B cell (primary cell): ENCODE measurements around the gene MBNL1. TPM values are rescaled to one million over a fixed set of nuclear protein-coding genes. Genes with fewer than 3 reads are reported as not detected.

Experiments used
- ATAC-seq: fragments of 200-7000 bp; cut with Tn5 transposase; one replicate; pipeline ENCODE4 v1.10.0; 2021; ENCODE audit warnings: low read depth, mild to moderate bottlenecking, moderate number of reproducible peaks, moderate library complexity
- CTCF ChIA-PET: fragments of 350-600 bp; sonication (Branson Sonifier 250); formaldehyde crosslinking; loops from one replicate; lab custom pipeline; 2021; ENCODE audit warnings: antibody characterized with exemption, inconsistent platforms; lab: Charles Lee
- POLR2A ChIA-PET: fragments of 350-600 bp; sonication (Branson Sonifier 250); formaldehyde crosslinking; loops from one replicate; lab custom pipeline; 2021; ENCODE audit warnings: antibody characterized with exemption; lab: Charles Lee
- DNase-seq: peaks from one replicate; pipeline ENCODE4 v3.0.0; 2013
- H2AFZ ChIP-seq: 2 replicates; pipeline ENCODE4 v1.6.1; 2012; ENCODE audit warnings: mild to moderate bottlenecking, low read depth, low read length; ENCODE audit not compliant: insufficient read depth, poor library complexity, severe bottlenecking
- H3K27ac ChIP-seq, 2 donors: 1 replicate in 1 of 2; 2 replicates in 1 of 2; pipeline ENCODE4 v1.5.1; 2012 to 2013; ENCODE audit warnings: low read length in 2 of 2, mild to moderate bottlenecking in 2 of 2, moderate library complexity in 1 of 2
- H3K27me3 ChIP-seq, 4 experiments: fragments of 200-600 bp in 1 of 4; sonication (generic) in 1 of 4; replicated peaks in 1 of 4; 1 replicate in 2 of 4; 2 replicates in 2 of 4; pipeline versions ENCODE4 v1.6.1 to v1.7.0; 2013 to 2016; ENCODE audit warnings: low read length in 3 of 4, mild to moderate bottlenecking in 2 of 4, mixed read lengths in 1 of 4, moderate library complexity in 1 of 4; ENCODE audit not compliant: insufficient read depth in 4 of 4, control insufficient read depth in 3 of 4; ENCODE audit errors: control extremely low read depth in 1 of 4
- H3K36me3 ChIP-seq, 2 experiments: replicated peaks in 1 of 2; 1 replicate in 1 of 2; 2 replicates in 1 of 2; pipeline versions ENCODE4 v1.6.1 to v1.7.1; 2013; ENCODE audit warnings: low read length in 1 of 2; ENCODE audit not compliant: insufficient read depth in 2 of 2, control insufficient read depth in 1 of 2; ENCODE audit errors: control extremely low read depth in 1 of 2, extremely low read depth in 1 of 2
- H3K4me1 ChIP-seq, 2 donors: fragments of 200-600 bp in 1 of 2; sonication (generic) in 1 of 2; 1 replicate in 1 of 2; 2 replicates in 1 of 2; pipeline versions ENCODE4 v1.5.1 to v1.6.1; 2013 to 2017; ENCODE audit warnings: low read length in 2 of 2; ENCODE audit not compliant: control insufficient read depth in 2 of 2, insufficient read depth in 2 of 2
- H3K4me2 ChIP-seq: replicated peaks from 2 replicates; pipeline ENCODE3; 2012; ENCODE audit warnings: mild to moderate bottlenecking, low read depth, low read length; ENCODE audit not compliant: poor library complexity, severe bottlenecking
- H3K4me3 ChIP-seq, 5 experiments: fragments of 200-600 bp in 1 of 5; sonication (generic) in 1 of 5; 1 replicate in 3 of 5; 2 replicates in 2 of 5; pipeline versions ENCODE4 v1.5.1 to v1.7.0; 2011 to 2016; ENCODE audit warnings: low read length in 4 of 5, mild to moderate bottlenecking in 4 of 5, low read depth in 2 of 5, control low read depth in 1 of 5, moderate library complexity in 1 of 5; ENCODE audit not compliant: insufficient read depth in 1 of 5; ENCODE audit errors: control extremely low read depth in 1 of 5, extremely low read depth in 1 of 5
- H3K79me2 ChIP-seq: fragments of 200-600 bp; sonication (generic); one replicate; pipeline ENCODE4 v1.6.0; 2016; ENCODE audit warnings: low read length; ENCODE audit not compliant: control insufficient read depth, insufficient read depth
- H3K9ac ChIP-seq: fragments of 200-600 bp; sonication (generic); 2 replicates; pipeline ENCODE4 v1.6.1; 2017; ENCODE audit warnings: mild to moderate bottlenecking, low read length, moderate library complexity
- H3K9me3 ChIP-seq, 3 donors: one replicate each; pipeline versions ENCODE4 v1.6.1 to v1.7.1; 2013; ENCODE audit warnings: low read length in 2 of 3; ENCODE audit not compliant: control insufficient read depth in 2 of 3, insufficient read depth in 1 of 3; ENCODE audit errors: control extremely low read depth in 1 of 3
- H4K20me1 ChIP-seq: 2 replicates; pipeline ENCODE4 v1.6.0; 2012; ENCODE audit warnings: mild to moderate bottlenecking, low read length; ENCODE audit not compliant: insufficient read depth, control insufficient read depth, poor library complexity, severe bottlenecking
- H3K27ac Mint-ChIP-seq: one replicate; pipeline ENCODE4 v1.8.0; 2021; ENCODE audit warnings: mixed read lengths
- H3K27me3 Mint-ChIP-seq: one replicate; pipeline ENCODE4 v1.8.0; 2021; ENCODE audit warnings: mixed read lengths
- H3K4me1 Mint-ChIP-seq: one replicate; pipeline ENCODE4 v1.8.0; 2021; ENCODE audit warnings: mixed read lengths
- H3K4me3 Mint-ChIP-seq: one replicate; pipeline ENCODE4 v1.8.0; 2021; ENCODE audit warnings: mixed read lengths
- H3K9me3 Mint-ChIP-seq: one replicate; pipeline ENCODE4 v1.8.0; 2022; ENCODE audit warnings: mixed read lengths; ENCODE audit not compliant: insufficient read depth
- CTCF ChIP-seq: fragments of 200-600 bp; IDR thresholded peaks from one replicate; pipeline ENCODE4 v1.8.0; 2022; ENCODE audit warnings: antibody characterized with exemption, mild to moderate bottlenecking
- EZH2 ChIP-seq: IDR thresholded peaks from 2 replicates; pipeline ENCODE4 v1.6.1; 2012; ENCODE audit warnings: borderline replicate concordance, low read depth, mild to moderate bottlenecking, moderate library complexity, low read length; ENCODE audit not compliant: insufficient read depth, poor library complexity, severe bottlenecking
- WGBS: methylation state at CpG from one replicate; pipeline ENCODE4 v1.1.5; 2013; ENCODE audit warnings: missing lambda C conversion rate; ENCODE audit not compliant: insufficient coverage; 5-methylcytosine and 5-hydroxymethylcytosine counted together
- intact Hi-C: fragments of 100-400 bp; cut with micrococcal nuclease; formaldehyde crosslinking; loops from one replicate; pipeline ENCODE4 v1.10.0; 2022
- polyA plus RNA-seq: library from polyadenylated mRNA; depleted of rRNA; stranded (reverse); fragments of >200 nt; gene quantifications from 2 replicates; pipeline ENCODE4 v1.2.3, GENCODE V29; 2012
- total RNA-seq, 2 donors: library from RNA; stranded (reverse); fragments of 120-200 nt in 1 of 2; gene quantifications; 1 replicate in 1 of 2; 2 replicates in 1 of 2; pipeline versions ENCODE4 v1.2.3 to v1.2.4, GENCODE V29; 2013 to 2022

Gene MBNL1
- total and polyA plus RNA-seq, 2 donors (not counting 1 experiment from before 2014, with no cell fraction given), result 195 to 505 TPM

- H3K4me1 ChIP-seq, result peaks cover 52 to 83% of the 10 kb centered on the region in 2 donors
- CTCF ChIA-PET, result interaction anchor here (0.9 to 1.4 kb wide), 4 partner anchors 25 to 159 kb away, joined by 3 to 5 read pairs (median 4); no protein-coding TSS in a partner anchor
- H3K4me3 ChIP-seq, result no peak overlapping the region
- intact Hi-C loops, result loop anchor here (2.0 to 5.0 kb wide), 2 partner anchors 14 to 32 kb away; no protein-coding TSS in a partner anchor
- H3K36me3 ChIP-seq, result peaks cover 0 to 1% of the 10 kb centered on the region in 2 experiments
- H3K27me3 ChIP-seq, result no peaks in the 10 kb centered on the region
- H3K79me2 ChIP-seq, result peaks cover 96% of the 10 kb centered on the region
- peak overlapping the region; percentile 26 for H3K9ac ChIP-seq
- TF ChIP-seq CTCF (no peak), EZH2 (no peak)
- DNase-seq (no peak), ATAC-seq (no peak)
- peak overlapping the region; percentile 27 for H2AFZ ChIP-seq
- no peaks in the 10 kb centered on the region for H3K9me3 ChIP-seq
- POLR2A ChIA-PET, result interaction anchor here (0.6 kb wide), 2 partner anchors 16 to 261 kb away, joined by 4 to 5 read pairs; partner anchors contain the start of gene MBNL1
- Mint-ChIP-seq H3K27me3 (no peaks in the 10 kb centered on the region), H3K4me3 (peak overlapping the region; percentile 68), H3K4me1 (peaks cover 73% of the 10 kb centered on the region), H3K9me3 (no peaks in the 10 kb centered on the region), H3K27ac (peak overlapping the region; percentile 78)
- no CpG with 5 or more reads among the region's 3 CpGs for WGBS
- peaks cover 41% of the 10 kb centered on the region for H4K20me1 ChIP-seq
- peak overlapping the region; percentile 48 for H3K4me2 ChIP-seq
- peak overlapping the region in 1 of 2 donors; percentile 72 for H3K27ac ChIP-seq
Observed at GRCh38 chr3:152284906-152285305, 16.2 kb downstream of the MBNL1 start.

- Mint-ChIP-seq H3K27ac (peak overlapping the region; percentile 34), H3K4me3 (peak overlapping the region; percentile 61), H3K27me3 (no peaks in the 10 kb centered on the region), H3K9me3 (no peaks in the 10 kb centered on the region), H3K4me1 (peaks cover 73% of the 10 kb centered on the region)
- ChIA-PET POLR2A (no interaction called here), CTCF (interaction anchor here (0.9 to 1.4 kb wide), 5 partner anchors 24 to 158 kb away, joined by 3 to 5 read pairs (median 4); no protein-coding TSS in a partner anchor)
- Histone ChIP-seq H4K20me1 (peaks cover 40% of the 10 kb centered on the region), H3K9ac (no peak overlapping the region), H3K36me3 (peaks cover 0 to 1% of the 10 kb centered on the region in 2 experiments), H3K4me2 (peak overlapping the region; percentile 48), H3K27me3 (no peaks in the 10 kb centered on the region), H3K79me2 (peaks cover 96% of the 10 kb centered on the region), H3K9me3 (no peaks in the 10 kb centered on the region), H2AFZ (no peak overlapping the region), H3K4me1 (peaks cover 49 to 83% of the 10 kb centered on the region in 2 donors), H3K4me3 (no peak overlapping the region), H3K27ac (peak overlapping the region in 1 of 2 donors; percentile 72)
- WGBS, result 86% methylated on average over 3 of the region's 5 CpGs
- intact Hi-C loops, result loop anchor here (2.0 kb wide), 1 partner anchor 13 kb away; no protein-coding TSS in a partner anchor
- no peak for ATAC-seq
- no peak for DNase-seq
- no peak for TF ChIP-seq EZH2
- TF ChIP-seq CTCF, result no peak
Observed at GRCh38 chr3:152285509-152285908, 16.8 kb downstream of the MBNL1 start.
